Activated naive CD8-positive, alpha-beta T cell treated with anti-CD3 and anti-CD28 coated beads, Interleukin-2, amount 50 U/mL, for 16 hours (primary cell): ENCODE measurements around the gene ARID5B.

Experiments
- DNase-seq: peaks from one replicate; pipeline ENCODE4 v3.0.0-alpha.2; 2020; ENCODE audit warnings: low read depth, low spot score

The ARID5B gene

DNA sequence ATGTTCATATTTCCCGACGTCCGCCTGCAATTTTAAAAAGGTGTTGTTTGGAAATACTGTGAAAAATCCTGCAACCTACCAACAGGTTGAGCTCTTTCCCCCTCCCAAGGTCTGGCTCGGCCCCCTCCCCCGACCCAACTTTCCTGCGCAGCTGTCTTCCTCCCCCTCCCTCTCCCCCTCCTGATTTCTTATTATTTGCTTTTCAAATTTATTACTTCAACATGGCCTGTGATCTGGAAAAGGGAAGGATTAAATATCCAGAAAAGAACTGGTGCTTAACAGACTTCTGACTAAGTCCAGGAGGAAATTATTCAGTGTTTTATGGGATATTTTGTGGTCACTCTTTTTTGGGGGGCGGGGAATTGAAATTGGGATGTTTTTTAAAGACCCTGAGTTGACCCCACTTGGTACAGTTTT lies 2.4 kb downstream of the ARID5B start:
- no peak for DNase-seq

GRCh38 chr10:61904733-61905725 lies 3.5 kb downstream of the ARID5B start:
- DNase-seq, result no peak

GRCh38 chr10:61905837-61906561 lies 4.5 kb downstream of the ARID5B start:
- DNase-seq, result no peak

- no peak for DNase-seq
These were observed 5.0 kb downstream of the ARID5B start for GRCh38 chr10:61906562-61906901.

GRCh38 chr10:61907011-61907410 lies 5.5 kb downstream of the ARID5B start:
- DNase-seq, result no peak

GRCh38 chr10:61907587-61907986 lies 6.1 kb downstream of the ARID5B start:
- DNase-seq, result no peak

DNA sequence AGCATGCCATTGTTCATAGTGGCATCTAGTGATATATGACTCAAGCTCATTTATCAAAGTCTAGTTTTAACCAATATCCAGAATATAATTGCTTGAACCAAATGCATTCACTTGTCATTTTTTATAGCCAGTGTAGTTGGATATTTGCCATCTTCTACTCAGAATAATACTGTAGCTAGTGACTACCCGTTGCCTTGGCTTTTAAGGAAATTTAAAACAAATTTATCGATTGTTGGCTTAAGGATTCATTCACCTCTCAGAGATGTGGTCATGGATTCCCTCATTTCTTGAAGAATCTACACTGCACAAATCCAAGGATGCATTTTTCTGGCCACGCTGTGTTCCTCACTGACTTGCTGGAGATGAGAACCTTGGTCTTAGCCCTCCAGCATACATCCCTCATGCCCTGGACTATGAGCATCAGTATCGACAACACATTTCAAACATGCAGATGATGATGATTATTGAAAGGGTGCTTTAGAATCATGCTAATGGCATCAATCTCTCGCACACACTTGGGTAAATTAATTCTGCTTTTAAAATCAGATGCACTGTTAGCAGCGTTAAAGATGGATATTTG lies 8.8 kb downstream of the ARID5B start:
- no peak for DNase-seq

DNA sequence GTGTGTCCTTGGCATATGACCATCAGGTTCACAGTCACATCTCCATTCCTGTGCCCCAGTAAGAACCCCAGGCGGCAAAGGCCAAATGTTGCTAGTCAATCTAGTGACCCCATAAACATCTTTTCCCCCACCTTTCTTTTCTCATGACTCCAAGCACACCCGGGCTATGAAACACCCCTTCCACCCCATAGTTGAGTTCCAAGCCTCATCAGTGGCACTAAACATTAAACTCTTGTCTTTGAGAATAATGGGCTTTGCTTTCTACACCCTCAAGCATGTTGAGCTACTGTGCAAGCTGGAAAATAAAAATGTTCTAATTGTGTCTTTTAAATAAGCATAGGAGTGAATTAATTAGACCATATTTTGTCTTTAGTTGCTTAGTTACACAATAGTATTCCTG lies 9.4 kb downstream of the ARID5B start:
- DNase-seq, result no peak

DNA sequence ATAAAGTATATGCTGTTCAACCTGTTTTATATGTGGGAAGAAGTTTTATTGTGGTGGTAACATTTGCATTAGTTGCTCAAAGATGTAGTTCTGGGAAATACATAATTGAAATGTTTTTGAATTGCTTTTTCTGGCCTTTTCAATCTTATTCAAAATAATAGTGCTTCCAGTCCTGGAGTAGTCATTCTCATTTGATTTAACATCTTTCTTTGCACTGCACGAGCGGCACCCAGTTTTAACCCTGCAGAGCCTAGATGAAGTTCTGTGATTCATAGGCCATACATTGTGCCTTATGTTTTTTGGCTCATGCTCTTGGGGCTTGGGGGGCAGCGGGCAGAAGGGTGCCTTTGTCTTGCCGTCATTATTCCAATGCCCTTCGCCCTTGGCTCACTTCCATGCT lies 9.9 kb downstream of the ARID5B start:
- DNase-seq, result no peak

GRCh38 chr10:61912981-61913380 lies 11.5 kb downstream of the ARID5B start:
- no peak for DNase-seq

GRCh38 chr10:61918140-61918539 lies 16.6 kb downstream of the ARID5B start:
- no peak for DNase-seq

GRCh38 chr10:61918989-61919388 lies 17.5 kb downstream of the ARID5B start:
- DNase-seq, result no peak

- no peak for DNase-seq
These were observed 18.2 kb downstream of the ARID5B start for GRCh38 chr10:61919646-61920215.

GRCh38 chr10:61921143-61921542 lies 19.6 kb downstream of the ARID5B start:
- no peak for DNase-seq

DNA sequence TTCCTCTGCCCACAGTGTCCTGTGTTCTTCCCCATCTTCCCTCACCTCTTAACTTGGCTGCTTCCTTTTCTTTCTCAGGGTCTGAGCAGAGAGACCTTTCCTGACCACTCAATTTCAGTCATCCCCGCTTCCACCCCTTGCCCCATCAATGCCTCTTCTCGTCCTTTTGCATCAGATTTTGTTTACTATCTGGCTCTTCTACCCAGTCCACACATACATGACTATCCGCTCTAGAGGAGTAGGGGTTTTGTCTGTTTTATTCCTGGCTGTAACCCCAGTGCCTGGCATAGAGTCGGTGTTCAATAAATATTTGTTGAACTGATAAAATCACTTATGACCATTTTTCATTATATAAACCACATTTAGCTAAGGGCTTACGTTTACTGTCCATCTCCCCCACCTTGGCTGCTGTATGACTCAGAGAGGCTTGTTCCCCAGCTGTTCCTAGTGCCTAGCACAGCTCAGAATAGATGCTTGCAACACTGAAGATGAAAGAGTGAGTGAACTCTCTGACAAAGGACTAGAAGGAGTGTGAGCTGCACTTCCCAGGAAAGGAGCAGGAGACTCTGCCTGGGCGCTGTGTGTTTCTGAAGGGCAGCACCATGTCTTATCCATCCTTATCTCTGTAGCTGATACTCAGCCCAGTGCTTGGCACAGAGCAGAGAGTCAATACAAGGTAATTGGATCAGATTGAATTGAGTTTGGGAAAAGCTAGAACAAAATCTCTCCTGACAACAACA lies 21.9 kb downstream of the ARID5B start:
- no peak for DNase-seq

DNA sequence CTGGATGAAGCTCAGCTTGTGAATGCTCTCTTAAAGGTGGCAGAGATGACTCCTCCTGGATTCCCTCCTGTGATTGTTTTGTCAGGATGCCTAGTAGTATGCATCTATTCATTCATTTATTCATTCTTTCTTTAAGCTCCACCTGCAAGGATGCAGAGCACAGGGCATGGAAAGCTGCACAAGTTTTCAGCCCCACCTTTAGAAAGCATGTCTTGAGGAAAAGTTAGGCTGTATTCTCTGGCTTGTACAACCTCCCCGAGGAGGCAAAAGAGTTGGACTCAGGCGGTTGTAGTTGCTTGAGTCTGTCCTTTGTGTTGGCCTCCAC lies 22.4 kb downstream of the ARID5B start:
- DNase-seq, result no peak

DNA sequence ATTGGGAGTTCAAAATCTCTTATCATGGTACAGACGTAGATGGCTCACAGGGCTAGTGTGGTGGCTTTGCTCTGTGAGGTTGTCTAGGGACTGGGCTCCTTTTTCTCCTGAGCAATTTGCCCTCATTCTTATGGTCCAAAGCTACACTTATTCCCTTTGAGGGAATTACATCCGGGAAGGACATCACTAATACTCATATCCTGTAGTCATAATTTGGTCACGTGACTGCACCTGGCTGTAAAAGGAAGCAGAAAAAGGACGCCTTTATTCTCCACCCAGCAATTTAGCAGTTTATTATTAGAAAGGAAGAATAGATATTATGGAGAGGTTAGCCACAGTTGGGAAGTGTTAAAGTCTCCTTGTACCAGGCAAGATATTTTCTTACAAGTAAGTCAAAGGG lies 28.1 kb downstream of the ARID5B start:
- no peak for DNase-seq

GRCh38 chr10:61931620-61932332 lies 30.3 kb downstream of the ARID5B start:
- DNase-seq, result no peak

DNA sequence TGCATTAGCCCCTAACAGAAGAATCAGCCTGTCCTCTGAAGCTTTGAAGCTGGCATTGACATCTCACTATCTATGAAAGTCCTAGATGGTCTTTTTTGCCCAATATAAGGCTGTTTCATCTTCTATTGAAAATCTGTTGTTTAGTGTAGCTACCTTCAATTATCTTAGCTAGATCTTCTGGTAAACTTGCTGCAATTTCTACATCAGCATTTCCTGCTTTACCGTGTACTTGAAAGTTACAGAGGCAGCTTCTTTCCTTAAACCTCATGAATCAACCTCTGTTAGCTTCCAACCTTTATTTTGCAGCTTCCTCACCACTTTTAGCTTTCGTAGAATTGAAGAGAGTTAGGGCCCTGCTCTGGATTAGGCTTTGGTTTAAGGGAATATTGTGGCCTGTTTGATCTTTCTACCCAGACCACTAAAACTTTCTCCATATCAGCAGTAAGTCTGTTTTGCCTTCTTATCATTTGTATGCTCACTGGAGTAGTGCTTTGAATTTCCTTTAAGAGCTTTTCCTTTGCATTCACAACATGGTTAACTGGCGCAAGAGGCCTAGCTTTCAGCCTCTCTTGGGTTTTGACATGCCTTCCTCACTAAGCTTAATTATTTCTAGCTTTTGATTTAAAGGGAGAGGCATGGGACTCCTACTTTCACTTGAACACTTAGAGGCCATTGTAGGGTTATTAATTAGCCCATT lies 32.5 kb downstream of the ARID5B start:
- no peak for DNase-seq

DNA sequence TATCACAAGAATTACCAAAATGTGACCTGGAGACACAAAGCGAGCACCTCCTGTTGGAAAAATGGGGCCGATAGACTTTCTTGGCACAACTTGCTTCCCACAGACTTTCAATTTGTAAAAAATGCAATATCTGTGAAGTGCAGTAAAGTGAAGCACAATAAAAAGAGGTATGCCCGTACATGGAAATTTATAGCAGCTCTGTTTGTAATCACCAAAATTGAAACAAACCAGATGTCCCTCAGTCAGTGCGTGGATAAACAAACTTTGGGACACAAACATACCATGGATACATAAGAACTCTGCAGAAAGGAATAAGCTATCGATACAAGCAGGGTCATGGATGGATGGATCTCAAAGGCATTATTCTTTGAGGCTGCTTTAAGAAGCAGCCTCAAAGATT lies 33.6 kb downstream of the ARID5B start:
- no peak for DNase-seq
